Measurements from ENCODE around the gene SLC22A2. TPM values are rescaled to one million over a fixed set of nuclear protein-coding genes. Genes with fewer than 3 reads are reported as not detected.

Gene SLC22A2
- total and polyA plus RNA-seq, 2 of the 13 experiments (the other 11 are each of a cell fraction or from before 2014, with no cell fraction given), result not detected

DNA sequence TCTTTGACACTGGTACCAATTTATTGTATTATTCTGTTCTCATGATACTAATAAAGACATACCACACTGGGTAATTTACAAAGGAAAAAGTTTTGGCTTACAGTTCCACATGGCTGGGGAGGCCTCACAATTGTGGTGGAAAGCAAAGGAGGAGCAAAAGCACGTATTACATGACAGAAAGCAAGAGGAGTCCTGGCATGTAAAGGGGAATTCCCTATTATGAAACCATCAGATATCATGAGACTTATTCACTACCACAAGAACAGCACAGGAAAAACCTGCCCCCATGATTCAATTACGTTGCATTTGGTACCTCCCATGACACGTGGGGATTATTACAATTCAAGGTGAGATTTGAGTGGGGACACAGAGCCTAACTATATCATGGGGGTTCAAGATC is 43.4 kb downstream of the SLC22A2 start:
- Histone ChIP-seq H3K4me1 (ENCODE audit: insufficient read depth, low read length) (no peaks in the 10 kb centered on the region), H3K27ac (ENCODE audit: extremely low read length, insufficient read depth, low read length) (no peak overlapping the region), H4K20me1 (ENCODE audit: insufficient read depth, low read length) (no peaks in the 10 kb centered on the region), H3K27me3 (ENCODE audit: control insufficient read depth in 1 of 2, insufficient read depth in 2 of 2, low read length in 2 of 2) (no peaks in the 10 kb centered on the region), H3K9ac (ENCODE audit: insufficient read depth, low read depth, low read length) (no peak overlapping the region), H3K36me3 (replicated peaks in 1 of 2; ENCODE audit: control insufficient read depth in 1 of 2, insufficient read depth in 2 of 2, low read length in 2 of 2) (no peaks in the 10 kb centered on the region), H3K79me2 (ENCODE audit: insufficient read depth, low read length) (no peaks in the 10 kb centered on the region), H3K9me3 (ENCODE audit: low read length) (no peaks in the 10 kb centered on the region), H3K4me2 (ENCODE audit: low read depth, low read length) (no peak overlapping the region), H2AFZ (ENCODE audit: low read length) (no peak overlapping the region), H3K4me3 (replicated peaks in 1 of 3; ENCODE audit: insufficient read depth in 1 of 3, low read depth in 2 of 3, low read length in 3 of 3) (no peak overlapping the region)
- DNase-seq (ENCODE audit: low spot score) (no peak), ATAC-seq (no peak), FAIRE-seq (no peak)
- CTCF ChIA-PET (ENCODE audit: low intra/inter-chr PET ratio, low total read pairs), result no interaction called here
- 4% methylated on average over 3 of the region's 3 CpGs for WGBS (ENCODE audit: low lambda C conversion rate)
- in situ Hi-C loops (cut with HindIII; ENCODE audit: extremely low pct_ligation_motif_present, low pct_unique_long_range_greater_than_20kb), result no loop called here
- intact Hi-C loops (cut with micrococcal nuclease; ENCODE audit: unreplicated experiment), result no loop called here
- POLR2A ChIA-PET, result no interaction called here
- TF ChIP-seq ZNF431 (CRISPR knock-in tag; IDR thresholded peaks at IDR 0.05; ENCODE audit: borderline replicate concordance, low read depth) (peak; percentile 61; the same call in 1 of the 2 replicates), GTF2F1 (IDR thresholded peaks at IDR 0.05; ENCODE audit: low read length) (no peak), WIZ (CRISPR knock-in tag; IDR thresholded peaks at IDR 0.05) (no peak)
- no TSS peak for BruUV-seq (replicated peaks)

- Histone ChIP-seq H3K4me3 (replicated peaks in 1 of 3; ENCODE audit: insufficient read depth in 1 of 3, low read depth in 2 of 3, low read length in 3 of 3) (no peak overlapping the region), H2AFZ (ENCODE audit: low read length) (no peak overlapping the region), H3K36me3 (replicated peaks in 1 of 2; ENCODE audit: control insufficient read depth in 1 of 2, insufficient read depth in 2 of 2, low read length in 2 of 2) (no peaks in the 10 kb centered on the region), H3K27me3 (ENCODE audit: control insufficient read depth in 1 of 2, insufficient read depth in 2 of 2, low read length in 2 of 2) (no peaks in the 10 kb centered on the region; a peak in 1 of 5 replicates), H3K79me2 (ENCODE audit: insufficient read depth, low read length) (no peaks in the 10 kb centered on the region), H3K9ac (ENCODE audit: insufficient read depth, low read depth, low read length) (no peak overlapping the region), H3K4me1 (ENCODE audit: insufficient read depth, low read length) (no peaks in the 10 kb centered on the region), H3K9me3 (ENCODE audit: low read length) (peaks cover 11% of the 10 kb centered on the region; the same call in 1 of the 2 replicates), H4K20me1 (ENCODE audit: insufficient read depth, low read length) (no peaks in the 10 kb centered on the region), H3K27ac (ENCODE audit: extremely low read length, insufficient read depth, low read length) (no peak overlapping the region), H3K4me2 (ENCODE audit: low read depth, low read length) (no peak overlapping the region)
- no peak for ATAC-seq
- POLR2A ChIA-PET, result no interaction called here
- 2% methylated on average over 3 of the region's 3 CpGs for whole genome bisulfite sequencing (ENCODE audit: low lambda C conversion rate)
- CTCF ChIA-PET (ENCODE audit: low intra/inter-chr PET ratio, low total read pairs), result no interaction called here
- intact Hi-C loops (cut with micrococcal nuclease; ENCODE audit: unreplicated experiment), result no loop called here
- no peak for DNase-seq (ENCODE audit: low spot score)
- no peak for FAIRE-seq
- in situ Hi-C loops (cut with HindIII; ENCODE audit: extremely low pct_ligation_motif_present, low pct_unique_long_range_greater_than_20kb), result no loop called here
- no TSS peak for BruUV-seq (replicated peaks)
- TF ChIP-seq, protein P1, sequence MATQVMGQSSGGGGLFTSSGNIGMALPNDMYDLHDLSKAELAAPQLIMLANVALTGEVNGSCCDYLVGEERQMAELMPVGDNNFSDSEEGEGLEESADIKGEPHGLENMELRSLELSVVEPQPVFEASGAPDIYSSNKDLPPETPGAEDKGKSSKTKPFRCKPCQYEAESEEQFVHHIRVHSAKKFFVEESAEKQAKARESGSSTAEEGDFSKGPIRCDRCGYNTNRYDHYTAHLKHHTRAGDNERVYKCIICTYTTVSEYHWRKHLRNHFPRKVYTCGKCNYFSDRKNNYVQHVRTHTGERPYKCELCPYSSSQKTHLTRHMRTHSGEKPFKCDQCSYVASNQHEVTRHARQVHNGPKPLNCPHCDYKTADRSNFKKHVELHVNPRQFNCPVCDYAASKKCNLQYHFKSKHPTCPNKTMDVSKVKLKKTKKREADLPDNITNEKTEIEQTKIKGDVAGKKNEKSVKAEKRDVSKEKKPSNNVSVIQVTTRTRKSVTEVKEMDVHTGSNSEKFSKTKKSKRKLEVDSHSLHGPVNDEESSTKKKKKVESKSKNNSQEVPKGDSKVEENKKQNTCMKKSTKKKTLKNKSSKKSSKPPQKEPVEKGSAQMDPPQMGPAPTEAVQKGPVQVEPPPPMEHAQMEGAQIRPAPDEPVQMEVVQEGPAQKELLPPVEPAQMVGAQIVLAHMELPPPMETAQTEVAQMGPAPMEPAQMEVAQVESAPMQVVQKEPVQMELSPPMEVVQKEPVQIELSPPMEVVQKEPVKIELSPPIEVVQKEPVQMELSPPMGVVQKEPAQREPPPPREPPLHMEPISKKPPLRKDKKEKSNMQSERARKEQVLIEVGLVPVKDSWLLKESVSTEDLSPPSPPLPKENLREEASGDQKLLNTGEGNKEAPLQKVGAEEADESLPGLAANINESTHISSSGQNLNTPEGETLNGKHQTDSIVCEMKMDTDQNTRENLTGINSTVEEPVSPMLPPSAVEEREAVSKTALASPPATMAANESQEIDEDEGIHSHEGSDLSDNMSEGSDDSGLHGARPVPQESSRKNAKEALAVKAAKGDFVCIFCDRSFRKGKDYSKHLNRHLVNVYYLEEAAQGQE (IDR thresholded peaks at IDR 0.05; ENCODE audit: borderline replicate concordance in 1 of 2, low read depth in 1 of 2, low read length in 2 of 2), result no peak
- TF ChIP-seq KMT2B (CRISPR knock-in tag; IDR thresholded peaks at IDR 0.05) (no peak), SNRNP70 (IDR thresholded peaks at IDR 0.05; ENCODE audit: low read depth, low read length) (no peak), ATF7 (IDR thresholded peaks at IDR 0.05) (peak; percentile 65), ATF7 (CRISPR knock-in tag; IDR thresholded peaks at IDR 0.05) (no peak), CEBPB (IDR thresholded peaks at IDR 0.05; ENCODE audit: borderline replicate concordance, low read depth, low read length) (peak; percentile 50; the same call in 1 of the 2 replicates), BRD4 (CRISPR knock-in tag; IDR thresholded peaks at IDR 0.05) (no peak), ZFYVE20 (CRISPR knock-in tag; IDR thresholded peaks at IDR 0.05; ENCODE audit: borderline replicate concordance, low read depth) (no peak), MED13 (CRISPR knock-in tag; IDR thresholded peaks at IDR 0.05) (no peak), HMGXB4 (CRISPR knock-in tag; IDR thresholded peaks at IDR 0.05; ENCODE audit: borderline replicate concordance in 1 of 2, low read depth in 1 of 2) (no peak), POLR2A (IDR thresholded peaks at IDR 0.05; ENCODE audit: insufficient read depth in 1 of 2, low read depth in 2 of 2, low read length in 2 of 2) (no peak)
These were observed 51.0 kb downstream of the SLC22A2 start for GRCh38 chr6:160207618-160208017.

Data from HepG2 (cell line).